DND-41 (cell line): ENCODE data around the gene CD63.
A peak's percentile ranks its signal among the peaks of the same experiment; 100 is the strongest.

ENCODE experiments used
- ATAC-seq: fragments of 200-7000 bp; cut with Tn5 transposase; 3 replicates; pipeline ENCODE4 v1.9.1; 2021; ENCODE audit warnings: low read depth; ENCODE audit not compliant: insufficient read depth
- DNase-seq: peaks from one replicate; pipeline ENCODE4 v3.0.0-alpha.2; 2020
- H2AFZ ChIP-seq: 2 replicates; pipeline ENCODE4 v1.6.0; 2012; ENCODE audit warnings: low read depth, low read length
- H3K27ac ChIP-seq: 2 replicates; pipeline ENCODE4 v1.5.1; 2012; ENCODE audit warnings: low read length, inconsistent platforms
- H3K27me3 ChIP-seq: fragments of 200-600 bp; sonication (generic); 2 replicates; pipeline ENCODE4 v1.6.0; 2012; ENCODE audit warnings: low read length, mild to moderate bottlenecking, inconsistent platforms; ENCODE audit not compliant: insufficient read depth, poor library complexity
- H3K36me3 ChIP-seq: 2 replicates; pipeline ENCODE4 v1.5.1; 2012; ENCODE audit warnings: low read length, inconsistent platforms; ENCODE audit not compliant: insufficient read depth
- H3K4me1 ChIP-seq: 2 replicates; pipeline ENCODE4 v1.5.1; 2012; ENCODE audit warnings: mild to moderate bottlenecking, low read length; ENCODE audit not compliant: insufficient read depth
- H3K4me2 ChIP-seq: 2 replicates; pipeline ENCODE4 v1.6.0; 2012; ENCODE audit warnings: mild to moderate bottlenecking, moderate library complexity, low read length, inconsistent platforms; ENCODE audit not compliant: insufficient read depth
- H3K4me3 ChIP-seq, 2 experiments: fragments of 200-600 bp in 1 of 2; shearing (Covaris generic) in 1 of 2; 2 replicates each; pipeline ENCODE4 v1.5.1; 2012 to 2016; ENCODE audit warnings: inconsistent platforms in 2 of 2, low read length in 2 of 2, mild to moderate bottlenecking in 2 of 2, low read depth in 1 of 2, moderate library complexity in 1 of 2
- H3K79me2 ChIP-seq: 2 replicates; pipeline ENCODE4 v1.6.0; 2012; ENCODE audit warnings: low read length, inconsistent platforms; ENCODE audit not compliant: insufficient read depth
- H3K9ac ChIP-seq: 2 replicates; pipeline ENCODE4 v1.6.0; 2012; ENCODE audit warnings: low read depth, mild to moderate bottlenecking, inconsistent platforms, low read length, moderate library complexity
- H3K9me3 ChIP-seq: 2 replicates; pipeline ENCODE4 v1.5.1; 2012; ENCODE audit warnings: low read length, moderate library complexity, mild to moderate bottlenecking, inconsistent platforms; ENCODE audit not compliant: insufficient read depth, severe bottlenecking
- H4K20me1 ChIP-seq: 2 replicates; pipeline ENCODE4 v1.6.0; 2012; ENCODE audit warnings: low read length; ENCODE audit not compliant: insufficient read depth
- CTCF ChIP-seq: IDR thresholded peaks from 2 replicates; pipeline ENCODE4 v1.5.1; 2012; ENCODE audit warnings: borderline replicate concordance, low read length, moderate library complexity, mild to moderate bottlenecking; ENCODE audit not compliant: poor library complexity, severe bottlenecking; ENCODE audit errors: extremely low read depth
- EZH2 ChIP-seq: IDR thresholded peaks from 3 replicates; pipeline ENCODE4 v1.6.1; 2012; ENCODE audit warnings: borderline replicate concordance, low read depth, mild to moderate bottlenecking, moderate library complexity, low read length, inconsistent platforms; ENCODE audit not compliant: severe bottlenecking

The CD63 gene

DNA sequence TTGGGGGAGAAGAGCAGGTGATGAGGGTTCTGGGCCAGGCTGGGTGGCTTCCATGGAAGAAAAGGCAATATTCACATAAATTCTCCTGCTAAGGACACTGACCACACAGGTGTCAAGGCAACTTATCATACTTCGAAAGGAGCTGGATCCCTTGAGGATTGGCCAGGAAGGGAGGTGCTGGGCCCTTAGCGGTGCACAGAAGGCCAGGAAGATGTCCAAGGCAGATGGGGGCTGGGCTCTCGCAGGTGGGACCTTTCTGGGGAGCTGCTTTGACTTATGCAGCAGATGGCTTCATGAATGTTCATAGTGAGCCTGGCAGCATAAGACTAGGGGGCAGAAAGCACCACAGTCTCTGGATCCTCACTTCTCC, 3.9 kb downstream of the CD63 start:
- no peak overlapping the region for H3K9ac ChIP-seq
- no peak for TF ChIP-seq EZH2
- no peak for DNase-seq
- peaks cover 57% of the 10 kb centered on the region for H3K36me3 ChIP-seq
- H3K9me3 ChIP-seq, result no peaks in the 10 kb centered on the region
- H2AFZ ChIP-seq, result no peak overlapping the region
- H3K4me3 ChIP-seq, result no peak overlapping the region
- no peak overlapping the region for H3K4me2 ChIP-seq
- peaks cover 23% of the 10 kb centered on the region for H3K4me1 ChIP-seq
- H3K27ac ChIP-seq, result no peak overlapping the region
- peaks cover 11% of the 10 kb centered on the region for H3K79me2 ChIP-seq
- no peaks in the 10 kb centered on the region for H3K27me3 ChIP-seq
- ATAC-seq, result no peak
- H4K20me1 ChIP-seq, result peaks cover 3% of the 10 kb centered on the region; the same call in 1 of the 2 replicates

- H3K27ac ChIP-seq, result no peak overlapping the region
- peaks cover 3% of the 10 kb centered on the region; the same call in 1 of the 2 replicates for H4K20me1 ChIP-seq
- H3K79me2 ChIP-seq, result peaks cover 11% of the 10 kb centered on the region
- no peaks in the 10 kb centered on the region for H3K27me3 ChIP-seq
- DNase-seq, result peak; percentile 67
- H3K9ac ChIP-seq, result no peak overlapping the region
- no peak overlapping the region for H3K4me2 ChIP-seq
- no peak overlapping the region for H2AFZ ChIP-seq
- no peaks in the 10 kb centered on the region for H3K9me3 ChIP-seq
- peak; percentile 39 for ATAC-seq
- no peak overlapping the region for H3K4me3 ChIP-seq
- H3K4me1 ChIP-seq, result peaks cover 17% of the 10 kb centered on the region
- TF ChIP-seq CTCF (peak; percentile 77), EZH2 (no peak)
- H3K36me3 ChIP-seq, result peaks cover 62% of the 10 kb centered on the region
These were observed 4.4 kb downstream of the CD63 start for GRCh38 chr12:55724226-55724939.

GRCh38 chr12:55723516-55724225, 5.1 kb downstream of the CD63 start:
- Histone ChIP-seq H3K9ac (no peak overlapping the region), H3K4me3 (no peak overlapping the region), H3K27me3 (no peaks in the 10 kb centered on the region), H3K4me2 (no peak overlapping the region), H3K36me3 (peaks cover 70% of the 10 kb centered on the region), H3K9me3 (no peaks in the 10 kb centered on the region), H3K79me2 (peaks cover 12% of the 10 kb centered on the region), H4K20me1 (peaks cover 3% of the 10 kb centered on the region; the same call in 1 of the 2 replicates), H2AFZ (no peak overlapping the region), H3K4me1 (peaks cover 13% of the 10 kb centered on the region), H3K27ac (no peak overlapping the region)
- TF ChIP-seq EZH2, result no peak
- TF ChIP-seq CTCF, result no peak
- DNase-seq, result no peak
- ATAC-seq, result no peak

GRCh38 chr12:55722948-55723347, 5.9 kb downstream of the CD63 start:
- Histone ChIP-seq H3K27ac (no peak overlapping the region), H3K27me3 (no peaks in the 10 kb centered on the region), H4K20me1 (peaks cover 3% of the 10 kb centered on the region; the same call in 1 of the 2 replicates), H3K4me2 (no peak overlapping the region), H3K9ac (no peak overlapping the region), H2AFZ (no peak overlapping the region), H3K79me2 (peaks cover 17% of the 10 kb centered on the region), H3K36me3 (peaks cover 75% of the 10 kb centered on the region), H3K4me3 (no peak overlapping the region), H3K4me1 (peaks cover 18% of the 10 kb centered on the region), H3K9me3 (no peaks in the 10 kb centered on the region)
- DNase-seq (no peak), ATAC-seq (no peak)
- TF ChIP-seq CTCF (no peak), EZH2 (no peak)
